Measurements from ENCODE around the gene SHKBP1.
"Not testable (repeated sequence)": the region's sequence is repeated elsewhere in the genome, so short reads cannot be mapped to it uniquely, and the experiment has no call there.

Gene SHKBP1

DNA sequence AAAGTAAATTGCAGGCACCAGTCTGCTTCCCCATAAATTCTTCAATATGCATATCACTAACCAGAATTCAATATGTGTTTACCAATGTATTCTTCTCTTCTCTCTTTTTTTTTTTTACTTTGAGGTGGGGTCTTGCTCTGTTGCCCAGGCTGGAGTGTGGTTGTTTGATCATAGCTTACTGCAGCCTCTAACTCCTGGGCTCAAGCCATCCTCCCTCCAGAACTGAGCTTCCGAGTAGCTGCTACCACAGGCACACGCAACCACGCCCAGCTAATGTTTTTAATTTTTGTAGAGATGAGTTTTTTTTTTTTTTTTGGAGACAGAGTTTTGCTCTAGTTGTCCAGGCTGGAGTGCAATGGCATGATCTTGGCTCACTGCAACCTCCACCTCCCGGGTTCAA lies 41.3 kb downstream of the SHKBP1 start:
- DNase-seq (ENCODE audit: low read depth): no peak

DNA sequence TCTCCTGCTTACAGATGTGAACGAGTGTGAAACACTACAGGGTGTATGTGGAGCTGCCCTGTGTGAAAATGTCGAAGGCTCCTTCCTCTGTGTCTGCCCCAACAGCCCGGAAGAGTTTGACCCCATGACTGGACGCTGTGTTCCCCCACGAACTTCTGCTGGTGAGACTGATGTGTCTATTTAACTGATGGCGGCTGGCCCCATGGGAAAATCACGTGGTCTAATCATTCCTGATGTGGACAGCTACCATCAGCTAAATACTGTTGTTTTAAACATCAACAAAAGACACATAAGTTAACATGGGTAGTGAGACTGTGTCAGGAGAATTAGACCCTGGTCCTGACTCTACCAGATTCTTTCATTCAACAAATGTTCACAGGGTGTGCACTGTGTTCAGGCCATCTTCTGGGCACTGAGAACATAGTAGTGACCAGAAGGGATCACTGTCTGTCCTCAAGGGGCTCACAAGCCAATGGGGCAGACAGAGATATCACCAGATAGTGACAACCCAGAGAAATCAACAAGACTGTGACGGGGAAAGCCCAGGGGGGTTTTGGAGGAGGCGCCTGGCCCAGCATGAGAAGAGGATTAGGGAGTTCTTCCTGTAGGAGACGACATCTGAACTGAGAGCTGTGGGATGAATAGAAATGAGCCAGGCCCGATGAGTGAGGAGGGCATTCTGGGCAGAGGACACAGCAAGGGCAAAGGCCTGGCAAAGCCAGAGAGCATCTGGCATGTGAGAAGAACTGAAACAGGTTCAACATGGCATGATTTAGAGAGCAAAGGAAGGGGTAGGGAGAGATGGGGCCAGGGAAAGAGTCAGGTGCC lies 42.9 kb downstream of the SHKBP1 start:
- DNase-seq (ENCODE audit: low read depth): no peak

DNA sequence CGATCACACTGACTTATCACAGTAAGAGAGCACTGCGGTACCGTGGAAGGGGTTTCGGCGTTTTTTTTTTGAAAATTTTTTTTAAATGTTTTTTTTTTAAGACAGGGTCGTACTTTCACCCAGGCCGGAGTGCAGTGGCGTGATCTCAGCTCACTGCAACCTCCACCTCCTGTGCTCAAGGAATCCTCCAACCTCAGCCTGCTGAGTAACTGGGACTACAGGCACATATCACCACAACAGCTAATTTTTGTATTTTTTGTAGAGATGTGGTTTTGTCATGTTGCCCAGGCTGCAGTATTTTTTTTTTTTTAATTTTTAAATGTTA lies 43.5 kb downstream of the SHKBP1 start:
- no peak for DNase-seq (ENCODE audit: low read depth)

DNA sequence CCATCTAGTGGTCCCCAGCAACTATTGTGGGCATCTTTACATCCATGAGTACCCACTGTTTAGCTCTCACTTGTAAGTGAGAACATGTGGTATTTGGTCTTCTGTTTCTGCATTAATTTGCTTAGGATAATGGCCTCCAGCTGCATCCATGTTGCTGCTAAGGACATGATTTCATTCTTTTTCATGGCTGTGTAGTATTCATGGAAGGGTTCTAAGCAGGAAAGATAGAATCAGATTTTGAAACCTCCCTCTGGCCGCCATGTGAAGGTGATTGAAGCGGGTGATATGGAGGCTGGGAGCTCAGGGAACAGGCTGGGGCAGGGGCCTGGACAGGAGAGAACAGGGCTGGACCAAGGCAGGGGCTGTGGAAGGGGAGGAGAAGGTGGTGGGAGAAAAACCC lies 44.6 kb downstream of the SHKBP1 start:
- no peak for DNase-seq (ENCODE audit: low read depth)

DNA sequence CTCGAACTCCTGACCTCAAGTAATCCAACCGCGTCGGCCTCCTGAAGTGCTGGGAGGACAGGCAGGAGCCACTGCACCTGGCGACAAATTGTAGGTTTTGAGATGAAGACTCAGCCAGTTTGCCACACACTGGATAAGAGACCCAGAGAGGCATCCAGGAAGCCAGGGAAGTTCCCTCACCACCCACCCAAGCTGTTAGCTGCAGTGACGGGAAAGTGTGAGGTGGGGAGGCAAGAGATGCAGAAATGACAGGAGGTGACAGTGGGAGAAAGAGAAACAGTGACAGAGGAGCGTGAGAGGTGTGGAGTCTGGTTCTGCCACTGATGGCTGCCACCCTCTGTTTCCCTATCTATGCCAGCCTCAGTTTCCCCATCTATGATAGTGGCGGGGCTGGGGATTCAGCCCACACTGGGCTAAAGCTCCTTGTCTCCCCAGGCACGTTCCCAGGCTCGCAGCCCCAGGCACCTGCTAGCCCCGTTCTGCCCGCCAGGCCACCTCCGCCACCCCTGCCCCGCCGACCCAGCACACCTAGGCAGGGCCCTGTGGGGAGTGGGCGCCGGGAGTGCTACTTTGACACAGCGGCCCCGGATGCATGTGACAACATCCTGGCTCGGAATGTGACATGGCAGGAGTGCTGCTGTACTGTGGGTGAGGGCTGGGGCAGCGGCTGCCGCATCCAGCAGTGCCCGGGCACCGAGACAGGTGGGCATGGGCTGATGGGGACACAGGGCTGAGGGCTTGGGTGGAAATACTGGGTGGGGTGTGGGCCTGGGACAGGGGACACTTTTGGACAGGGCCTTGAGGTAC lies 45.5 kb downstream of the SHKBP1 start:
- DNase-seq (ENCODE audit: low read depth): no peak

DNA sequence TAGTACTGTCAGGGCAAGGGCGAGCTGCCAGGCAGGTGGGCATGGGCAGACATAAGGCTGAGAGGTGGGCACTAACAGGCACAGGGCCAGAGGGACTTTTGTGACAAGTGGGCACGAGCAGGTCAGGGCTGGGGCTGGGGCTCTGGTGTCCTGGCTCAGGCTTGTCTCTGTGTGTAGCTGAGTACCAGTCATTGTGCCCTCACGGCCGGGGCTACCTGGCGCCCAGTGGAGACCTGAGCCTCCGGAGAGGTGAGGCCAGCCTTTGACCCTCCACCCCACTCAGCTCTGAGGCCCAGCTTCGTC lies 46.1 kb downstream of the SHKBP1 start:
- no peak for DNase-seq (ENCODE audit: low read depth)

DNA sequence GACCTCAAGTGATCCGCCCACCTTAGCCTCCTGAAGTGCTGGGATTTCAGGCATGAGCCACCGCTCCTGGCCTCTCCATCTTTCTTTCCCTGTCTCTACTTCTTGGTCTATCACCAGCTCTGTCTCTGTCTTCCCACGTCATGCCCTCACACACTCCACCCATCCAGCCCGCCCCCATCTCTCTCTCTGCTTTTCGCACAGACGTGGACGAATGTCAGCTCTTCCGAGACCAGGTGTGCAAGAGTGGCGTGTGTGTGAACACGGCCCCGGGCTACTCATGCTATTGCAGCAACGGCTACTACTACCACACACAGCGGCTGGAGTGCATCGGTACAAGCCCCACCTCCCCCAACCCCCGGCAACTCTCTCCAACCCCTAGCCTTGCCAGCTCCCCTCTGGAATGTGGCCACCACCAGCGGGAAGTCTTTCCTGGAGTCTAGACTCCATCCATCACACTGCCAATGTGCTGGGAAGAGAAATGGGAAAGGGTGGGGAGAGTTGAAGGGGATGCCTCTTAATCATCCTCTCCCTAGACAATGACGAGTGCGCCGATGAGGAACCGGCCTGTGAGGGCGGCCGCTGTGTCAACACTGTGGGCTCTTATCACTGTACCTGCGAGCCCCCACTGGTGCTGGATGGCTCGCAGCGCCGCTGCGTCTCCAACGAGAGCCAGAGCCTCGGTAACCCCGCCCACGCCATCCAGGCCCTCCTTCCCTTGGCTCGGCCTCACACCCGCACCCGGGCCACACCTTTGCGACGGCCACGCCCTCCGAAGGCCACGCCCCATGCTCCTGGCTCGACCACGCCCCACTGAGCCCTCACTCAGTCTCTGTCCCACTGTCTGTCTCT lies 47.0 kb downstream of the SHKBP1 start:
- no peak for DNase-seq (ENCODE audit: low read depth)

DNA sequence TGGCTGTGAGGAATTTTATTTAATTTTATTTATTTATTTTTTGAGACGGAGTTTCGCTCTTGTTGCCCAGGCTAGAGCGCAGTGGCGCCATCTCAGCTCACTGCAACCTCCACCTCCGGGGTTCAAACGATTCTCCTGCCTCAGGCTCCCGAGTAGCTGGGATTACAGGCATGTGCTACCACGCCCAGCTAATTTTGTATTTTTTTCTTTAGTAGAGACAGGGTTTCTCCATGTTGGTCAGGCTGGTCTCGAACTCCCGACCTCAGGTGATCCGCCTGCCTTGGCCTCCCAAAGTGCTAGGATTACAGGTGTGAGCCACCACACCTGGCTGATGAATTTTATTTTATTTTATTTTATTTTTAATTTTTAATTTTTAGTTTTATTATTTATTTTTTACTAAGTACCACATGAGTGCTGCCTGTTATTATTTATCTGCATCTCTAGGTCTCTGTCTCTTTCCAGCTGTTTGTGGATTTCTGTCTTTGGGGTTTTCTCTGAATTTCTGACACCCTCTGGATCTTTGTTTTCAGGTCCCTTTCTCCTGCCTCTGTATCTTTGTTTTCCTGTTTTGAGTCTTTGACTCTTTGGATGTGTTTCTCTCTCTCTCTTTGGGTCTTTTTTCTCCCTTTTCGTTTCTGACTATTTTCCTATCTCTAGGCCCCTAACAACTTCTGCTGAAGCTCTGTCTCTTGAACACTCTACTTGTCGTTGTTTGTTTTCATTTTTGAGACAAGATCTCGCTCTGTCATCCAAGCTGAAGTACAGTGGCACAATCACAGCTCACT lies 47.9 kb downstream of the SHKBP1 start:
- DNase-seq (ENCODE audit: low read depth): not testable (repeated sequence)

DNA sequence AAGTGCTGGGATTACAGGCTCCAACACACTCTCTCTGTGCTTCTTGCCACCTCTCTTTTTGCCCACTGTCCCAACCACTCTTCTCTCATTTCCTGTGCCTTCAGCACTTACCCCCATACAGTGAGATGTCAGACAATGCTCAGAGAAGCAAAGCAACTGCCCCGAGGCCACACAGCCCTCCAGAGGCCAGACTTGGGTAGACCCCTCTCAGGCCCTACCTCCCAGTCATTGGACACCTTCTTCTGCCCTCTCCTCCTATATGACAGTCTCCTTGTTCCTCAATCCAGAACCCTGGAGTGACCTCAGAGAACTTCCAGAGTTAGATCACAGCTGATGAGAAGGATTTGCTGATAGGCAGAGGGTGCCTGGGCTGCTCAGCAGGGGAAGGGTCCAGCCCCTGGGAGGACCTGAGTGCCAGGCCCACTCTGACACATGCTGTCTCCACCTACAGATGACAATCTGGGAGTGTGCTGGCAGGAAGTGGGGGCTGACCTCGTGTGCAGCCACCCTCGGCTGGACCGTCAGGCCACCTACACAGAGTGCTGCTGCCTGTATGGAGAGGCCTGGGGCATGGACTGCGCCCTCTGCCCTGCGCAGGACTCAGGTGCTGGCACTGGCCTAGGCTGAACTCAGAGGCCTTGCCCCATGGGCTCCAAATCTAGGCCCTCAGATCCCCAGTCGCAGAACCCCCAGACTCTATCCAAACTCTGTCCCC lies 48.9 kb downstream of the SHKBP1 start:
- DNase-seq (ENCODE audit: low read depth): no peak

DNA sequence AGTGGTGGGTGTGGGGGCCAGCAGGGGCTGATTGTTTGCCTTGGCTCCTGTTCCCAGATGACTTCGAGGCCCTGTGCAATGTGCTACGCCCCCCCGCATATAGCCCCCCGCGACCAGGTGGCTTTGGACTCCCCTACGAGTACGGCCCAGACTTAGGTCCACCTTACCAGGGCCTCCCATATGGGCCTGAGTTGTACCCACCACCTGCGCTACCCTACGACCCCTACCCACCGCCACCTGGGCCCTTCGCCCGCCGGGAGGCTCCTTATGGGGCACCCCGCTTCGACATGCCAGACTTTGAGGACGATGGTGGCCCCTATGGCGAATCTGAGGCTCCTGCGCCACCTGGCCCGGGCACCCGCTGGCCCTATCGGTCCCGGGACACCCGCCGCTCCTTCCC lies 50.2 kb downstream of the SHKBP1 start:
- no peak for DNase-seq (ENCODE audit: low read depth)

DNA sequence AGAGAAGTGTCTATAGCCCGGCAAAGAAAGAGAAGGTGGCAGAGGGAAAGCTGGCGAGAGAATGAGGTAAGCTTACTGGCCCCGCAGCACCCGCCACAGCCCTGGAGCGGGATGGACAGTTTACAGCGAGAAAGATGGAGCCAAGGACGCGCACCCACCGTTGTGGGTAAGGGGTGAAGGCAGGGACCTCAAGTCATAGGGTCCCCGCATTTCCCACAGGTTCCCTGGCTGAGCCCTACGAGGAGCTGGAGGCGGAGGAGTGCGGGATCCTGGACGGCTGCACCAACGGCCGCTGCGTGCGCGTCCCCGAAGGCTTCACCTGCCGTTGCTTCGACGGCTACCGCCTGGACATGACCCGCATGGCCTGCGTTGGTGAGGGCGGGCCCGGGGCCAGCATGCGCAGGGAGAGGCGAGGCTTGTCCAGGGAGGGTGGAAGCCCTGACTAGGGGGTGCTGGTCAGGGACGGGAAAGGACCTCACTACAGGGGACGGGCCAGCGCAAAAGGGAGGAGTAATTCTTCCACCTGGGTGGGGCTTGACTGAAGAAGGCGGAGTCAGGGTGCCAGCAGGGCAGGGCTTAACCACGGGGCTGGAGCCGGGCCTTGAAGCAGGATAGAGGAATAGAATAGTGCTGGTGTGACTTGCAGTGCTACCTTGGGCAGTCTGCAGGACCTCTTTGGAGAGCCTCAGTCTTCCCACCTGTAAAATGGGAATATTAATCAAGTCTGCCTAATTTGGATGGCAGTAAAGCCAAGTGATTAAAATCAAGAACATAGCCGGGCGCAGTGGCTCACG lies 51.0 kb downstream of the SHKBP1 start:
- no peak for DNase-seq (ENCODE audit: low read depth)

DNA sequence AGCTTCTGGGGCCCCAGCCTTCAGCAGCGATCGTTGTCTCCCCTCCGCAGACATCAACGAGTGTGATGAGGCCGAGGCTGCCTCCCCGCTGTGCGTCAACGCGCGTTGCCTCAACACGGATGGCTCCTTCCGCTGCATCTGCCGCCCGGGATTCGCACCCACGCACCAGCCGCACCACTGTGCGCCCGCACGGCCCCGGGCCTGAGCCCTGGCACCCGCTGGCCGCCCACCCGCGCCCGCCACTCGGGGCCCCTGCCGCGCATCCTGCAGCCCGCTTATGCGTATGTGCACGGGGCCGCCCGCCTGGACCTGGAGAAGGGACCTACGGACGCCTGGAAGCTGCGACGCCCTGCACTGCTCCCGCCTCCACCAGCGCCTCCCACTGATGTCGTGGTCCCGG lies 52.7 kb downstream of the SHKBP1 start:
- no peak for DNase-seq (ENCODE audit: low read depth)

DNA sequence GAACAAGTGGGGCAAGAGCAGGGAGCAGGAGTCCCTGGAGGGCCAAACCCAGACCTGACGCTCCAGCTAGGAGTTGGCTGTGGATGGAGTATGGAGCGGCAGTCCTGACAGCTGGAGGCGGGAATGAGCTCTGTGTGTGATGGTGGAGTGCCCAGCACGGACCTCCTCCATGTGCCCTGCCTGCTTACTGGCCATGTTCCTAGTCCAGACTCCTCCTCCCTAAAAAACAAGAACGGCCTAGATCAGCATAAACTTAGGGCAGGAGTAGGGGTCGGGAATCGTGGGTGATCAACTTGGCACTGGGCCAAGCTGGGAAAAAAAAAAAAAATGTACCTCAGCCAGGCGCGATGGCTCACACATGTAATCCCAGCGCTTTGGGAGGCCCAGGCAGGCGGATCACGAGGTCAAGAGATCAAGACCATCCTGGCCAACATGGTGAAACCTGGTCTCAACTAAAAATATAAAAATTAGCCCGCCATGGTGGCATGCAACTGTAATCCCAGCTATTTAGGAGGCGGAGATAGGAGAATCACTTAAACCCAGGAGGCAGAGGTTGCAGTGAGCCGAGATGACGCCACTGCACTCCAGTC lies 54.0 kb downstream of the SHKBP1 start:
- no peak for DNase-seq (ENCODE audit: low read depth)

DNA sequence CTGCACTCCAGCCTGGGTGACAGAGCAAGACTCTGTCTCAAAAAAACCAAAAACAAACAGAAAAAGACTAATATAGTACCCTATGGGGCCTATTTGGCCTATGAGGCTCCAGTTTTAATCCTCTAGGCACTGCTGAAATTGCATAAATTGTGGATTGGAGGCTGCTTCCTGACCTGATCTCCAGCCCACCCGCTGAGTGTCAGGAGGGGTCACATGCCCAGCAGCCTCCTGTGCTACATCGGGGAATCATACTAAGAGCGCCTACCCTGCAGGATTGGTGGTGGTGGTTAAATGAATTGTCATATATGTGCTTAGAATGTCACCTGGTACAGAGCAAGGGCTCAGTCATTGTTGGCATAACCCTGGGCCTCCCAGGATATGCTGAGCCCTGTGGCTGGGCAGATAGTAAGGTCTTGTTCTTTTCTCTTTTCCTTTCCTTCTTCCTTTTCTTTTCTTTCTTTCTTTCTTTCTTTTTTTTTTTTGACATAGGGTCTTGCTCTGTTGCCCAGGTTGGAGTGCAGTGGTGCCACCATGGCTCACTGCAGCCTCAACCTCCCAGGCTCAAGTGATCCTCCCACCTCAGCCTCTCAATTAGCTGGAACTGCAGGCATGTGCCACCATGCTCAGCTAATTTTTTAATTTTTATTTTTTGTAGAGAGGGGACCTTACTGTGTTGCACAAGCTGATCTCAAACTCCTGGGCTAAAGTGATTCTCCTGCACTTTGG lies 55.8 kb downstream of the SHKBP1 start:
- no peak for DNase-seq (ENCODE audit: low read depth)

DNA sequence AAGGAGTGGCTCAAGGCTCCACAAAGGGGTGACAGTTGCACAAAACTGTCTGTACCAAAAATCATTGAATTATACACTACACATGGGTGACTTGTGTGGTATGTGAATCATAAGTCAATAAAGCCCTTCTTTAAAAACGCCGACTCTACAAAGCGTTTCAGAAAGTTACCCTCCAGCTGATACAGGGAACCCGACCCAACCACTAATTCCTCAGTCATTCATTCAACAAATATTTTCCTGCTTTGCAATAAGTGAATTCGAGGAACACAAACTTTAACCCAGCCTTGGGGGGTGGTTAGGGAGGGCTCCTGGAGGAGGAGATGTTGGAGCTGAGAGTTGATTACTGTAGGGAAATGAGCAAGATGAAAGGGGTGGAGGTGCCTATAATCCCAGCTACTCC lies 56.5 kb downstream of the SHKBP1 start:
- DNase-seq (ENCODE audit: low read depth): peak; percentile 44

DNA sequence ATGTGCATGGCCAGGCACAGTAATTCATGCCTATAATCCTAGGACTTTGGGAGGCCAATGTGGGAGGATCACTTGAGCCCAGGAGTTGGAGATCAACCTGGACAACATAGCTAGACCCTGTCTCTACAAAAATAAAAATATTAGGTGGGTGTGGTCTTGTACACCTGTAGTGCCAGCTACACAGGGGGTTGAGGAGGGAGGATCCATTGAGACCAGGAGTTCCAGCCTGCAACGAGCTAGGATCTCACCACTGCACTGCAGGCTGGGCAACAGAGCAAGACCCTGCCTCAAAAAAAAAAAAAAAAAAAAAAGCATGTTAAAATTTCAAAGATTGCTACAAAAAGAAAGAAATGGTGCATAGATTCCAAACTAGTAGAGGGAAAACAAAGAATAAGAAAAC lies 61.7 kb downstream of the SHKBP1 start:
- no peak for DNase-seq (ENCODE audit: low read depth)

DNA sequence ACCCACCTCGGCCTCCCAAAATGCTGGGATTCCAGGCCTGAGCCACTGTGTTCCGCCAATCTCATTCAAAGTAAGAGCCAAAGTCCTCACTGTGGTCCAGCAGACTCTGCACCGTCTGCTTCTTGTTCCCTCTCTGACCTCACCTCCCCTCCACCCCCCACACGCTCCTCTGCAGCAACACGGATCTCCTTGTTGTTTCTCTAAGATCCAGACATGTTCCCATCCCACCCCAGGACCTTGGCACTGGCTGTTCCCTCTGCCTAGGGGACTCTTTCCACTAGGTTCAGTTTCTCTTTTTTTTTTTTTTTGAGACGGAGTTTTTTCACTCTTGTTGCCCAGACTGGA lies 62.9 kb downstream of the SHKBP1 start:
- DNase-seq (ENCODE audit: low read depth): no peak

DNA sequence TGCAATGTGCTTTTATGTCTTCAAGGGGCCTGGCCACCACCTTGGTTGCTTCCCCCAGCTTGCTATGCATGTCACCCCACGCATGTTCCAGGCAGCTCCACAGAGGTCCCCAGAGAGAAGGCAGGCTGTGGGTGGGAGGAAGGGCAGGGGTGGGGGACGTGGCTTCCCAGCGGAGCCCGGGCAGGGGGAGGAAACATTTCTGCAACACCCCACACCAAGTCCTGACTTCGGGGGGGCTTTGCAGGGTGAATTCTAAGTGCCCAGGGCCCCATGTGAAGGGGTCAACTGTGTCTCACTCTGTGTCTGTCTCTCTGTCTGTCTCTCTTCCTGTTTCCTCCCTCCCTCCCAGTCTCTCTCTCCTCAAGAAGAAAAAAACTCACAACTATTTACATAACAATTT lies 64.1 kb downstream of the SHKBP1 start:
- no peak for DNase-seq (ENCODE audit: low read depth)
